B cell (primary cell): ENCODE data around the gene NCS1.

Experiments used
- EZH2 ChIP-seq: IDR thresholded peaks from 2 replicates; pipeline ENCODE4 v1.6.1; 2012; ENCODE audit warnings: borderline replicate concordance, low read depth, mild to moderate bottlenecking, moderate library complexity, low read length; ENCODE audit not compliant: insufficient read depth, poor library complexity, severe bottlenecking
- TF ChIP-seq, protein P1 (sequence below): fragments of 200-600 bp; IDR thresholded peaks from one replicate; pipeline ENCODE4 v1.8.0; 2022; ENCODE audit warnings: antibody characterized with exemption, mild to moderate bottlenecking

DNA sequence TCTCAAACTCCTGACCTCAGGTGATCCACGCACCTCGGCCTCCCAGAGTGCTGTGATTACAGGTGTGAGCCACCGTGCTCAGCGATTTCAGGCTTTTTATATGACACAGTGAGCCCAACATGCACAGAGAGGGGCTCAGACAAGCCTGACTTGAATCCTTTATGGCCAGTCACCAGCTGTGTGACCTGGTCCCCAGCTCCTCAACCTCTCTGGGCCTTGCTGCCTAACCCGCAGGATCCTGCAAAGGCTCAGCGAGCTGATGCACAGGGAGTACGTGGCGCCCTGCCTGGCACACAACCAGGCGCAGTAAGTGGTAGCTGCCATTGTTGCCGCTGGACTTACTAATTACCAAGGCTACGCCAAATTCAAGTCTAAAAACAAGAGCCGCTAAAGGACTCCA is 16.6 kb upstream of the NCS1 start:
- TF ChIP-seq, protein P1, sequence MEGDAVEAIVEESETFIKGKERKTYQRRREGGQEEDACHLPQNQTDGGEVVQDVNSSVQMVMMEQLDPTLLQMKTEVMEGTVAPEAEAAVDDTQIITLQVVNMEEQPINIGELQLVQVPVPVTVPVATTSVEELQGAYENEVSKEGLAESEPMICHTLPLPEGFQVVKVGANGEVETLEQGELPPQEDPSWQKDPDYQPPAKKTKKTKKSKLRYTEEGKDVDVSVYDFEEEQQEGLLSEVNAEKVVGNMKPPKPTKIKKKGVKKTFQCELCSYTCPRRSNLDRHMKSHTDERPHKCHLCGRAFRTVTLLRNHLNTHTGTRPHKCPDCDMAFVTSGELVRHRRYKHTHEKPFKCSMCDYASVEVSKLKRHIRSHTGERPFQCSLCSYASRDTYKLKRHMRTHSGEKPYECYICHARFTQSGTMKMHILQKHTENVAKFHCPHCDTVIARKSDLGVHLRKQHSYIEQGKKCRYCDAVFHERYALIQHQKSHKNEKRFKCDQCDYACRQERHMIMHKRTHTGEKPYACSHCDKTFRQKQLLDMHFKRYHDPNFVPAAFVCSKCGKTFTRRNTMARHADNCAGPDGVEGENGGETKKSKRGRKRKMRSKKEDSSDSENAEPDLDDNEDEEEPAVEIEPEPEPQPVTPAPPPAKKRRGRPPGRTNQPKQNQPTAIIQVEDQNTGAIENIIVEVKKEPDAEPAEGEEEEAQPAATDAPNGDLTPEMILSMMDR = no peak
- no peak for TF ChIP-seq EZH2
